Stimulated activated CD8-positive, alpha-beta memory T cell treated with anti-CD3 and anti-CD28 coated beads, Interleukin-4, amount 100 ng/mL, for 1 hour (primary cell): ENCODE measurements around the gene TMPO.
"Not testable (repeated sequence)": the region's sequence is repeated elsewhere in the genome, so short reads cannot be mapped to it uniquely, and the experiment has no call there.

Experiments
- DNase-seq, 2 donors: peaks; one replicate each; pipeline ENCODE4 v3.0.0-alpha.2; 2020; ENCODE audit warnings: low read depth in 2 of 2, low spot score in 1 of 2

The TMPO gene

DNA sequence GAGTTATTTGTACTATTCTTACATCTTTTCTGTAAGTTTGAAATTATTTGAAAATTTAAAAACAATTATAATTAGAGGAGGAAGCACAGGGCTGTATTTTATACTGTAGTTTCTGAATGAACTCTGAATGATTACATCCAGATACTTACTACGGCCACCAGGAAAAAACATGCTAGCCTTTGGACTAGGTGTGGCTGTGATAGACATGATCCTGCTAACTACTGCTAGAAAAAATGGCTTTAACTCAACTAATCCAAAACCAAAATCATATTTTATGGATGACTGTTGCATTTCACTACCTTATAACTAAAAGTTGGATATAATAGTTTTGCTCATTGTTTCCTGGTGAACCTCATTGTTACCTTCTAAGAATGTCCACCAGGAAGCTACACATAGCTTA lies 63.0 kb downstream of the TMPO start:
- DNase-seq = no peak

DNA sequence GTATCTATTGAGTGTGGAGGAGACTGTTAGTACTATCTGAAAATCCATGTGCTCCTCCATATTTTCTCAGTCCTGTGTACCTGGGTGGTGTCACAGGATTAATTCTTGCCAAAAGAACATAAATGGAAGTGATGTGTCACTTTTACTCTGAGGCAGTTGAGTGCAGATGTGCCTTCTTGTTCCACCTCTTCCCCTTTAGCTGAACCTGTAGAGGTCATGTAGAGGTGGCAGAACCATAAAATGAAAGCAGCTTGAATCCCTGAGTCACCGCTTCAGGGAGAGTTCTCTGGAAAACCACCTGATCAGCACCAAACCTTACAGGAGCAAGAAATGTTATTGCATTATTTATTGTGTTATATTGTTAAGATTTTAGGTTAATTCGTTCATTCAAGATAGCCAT lies 63.4 kb downstream of the TMPO start:
- DNase-seq = no peak

DNA sequence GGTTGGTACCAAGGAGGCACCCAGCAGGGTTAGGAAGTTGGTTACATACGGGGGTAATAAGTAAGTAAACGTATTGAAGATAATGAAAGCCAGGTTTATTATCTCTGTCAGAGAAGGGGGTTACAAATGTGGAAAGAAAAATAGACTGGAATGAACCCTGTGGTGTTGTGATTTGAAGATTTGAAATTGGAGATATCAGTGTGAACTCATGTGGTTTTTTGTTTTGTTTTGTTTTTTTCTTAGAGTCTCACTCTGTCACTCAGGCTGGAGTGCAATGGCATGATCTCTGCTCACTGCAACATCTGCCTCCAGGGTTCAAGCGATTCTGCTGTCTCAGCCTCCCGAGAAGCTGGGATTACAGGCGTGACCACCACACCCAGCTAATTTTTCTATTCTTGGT lies 64.0 kb downstream of the TMPO start:
- DNase-seq = no peak

DNA sequence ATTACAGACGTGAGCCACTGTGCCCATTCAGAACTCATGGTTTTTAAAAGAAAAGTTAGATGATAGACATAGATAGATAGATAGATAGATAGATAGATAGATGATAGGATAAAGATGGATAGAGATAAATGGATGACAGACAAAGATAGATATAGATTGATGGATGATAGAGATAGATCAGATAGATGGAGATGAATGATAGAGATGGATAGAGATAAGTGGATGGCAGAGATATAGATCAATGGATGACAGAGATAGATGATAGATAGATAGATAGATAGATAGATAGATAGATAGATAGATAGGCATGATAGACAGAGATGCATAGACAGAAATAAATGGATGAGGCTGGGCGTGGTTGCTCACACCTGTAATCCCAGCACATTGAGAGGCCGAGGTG lies 64.4 kb downstream of the TMPO start:
- DNase-seq = no peak

DNA sequence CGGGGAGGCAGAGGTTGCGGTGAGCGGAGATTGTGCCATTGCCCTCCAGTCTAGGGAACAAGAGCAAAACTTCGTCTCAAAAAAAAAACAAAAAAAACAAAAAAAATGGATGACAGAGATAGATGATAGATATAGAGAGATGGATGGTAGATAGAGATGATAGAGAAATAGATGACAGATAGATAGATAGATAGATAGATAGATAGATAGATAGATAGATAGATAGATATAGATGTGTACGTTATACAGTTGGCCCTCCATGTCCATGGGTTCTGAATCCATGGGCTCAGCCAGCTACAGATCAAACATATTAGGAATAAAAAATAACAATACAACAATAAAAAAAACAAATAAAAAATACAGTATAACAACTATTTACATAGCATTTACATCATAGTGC lies 65.3 kb downstream of the TMPO start:
- DNase-seq = no peak

DNA sequence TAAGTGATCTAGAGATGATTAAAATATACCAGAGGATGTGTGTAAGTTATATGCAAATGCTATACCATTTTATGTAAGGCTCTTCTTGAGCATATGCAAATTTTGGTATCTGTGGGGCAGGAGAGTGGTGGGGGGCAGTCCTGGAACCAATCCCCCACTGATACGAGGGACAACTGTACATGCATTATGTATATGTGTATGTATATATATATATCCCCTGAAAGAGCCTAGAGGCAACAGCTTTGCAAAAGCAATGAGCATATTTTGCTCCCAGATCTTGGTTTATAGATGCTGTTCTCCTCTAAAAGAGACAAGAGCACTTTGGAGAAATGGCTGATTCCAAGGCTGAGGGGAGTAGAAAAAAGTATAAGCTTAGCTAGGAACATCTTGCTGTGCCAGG lies 65.7 kb downstream of the TMPO start:
- DNase-seq = no peak

DNA sequence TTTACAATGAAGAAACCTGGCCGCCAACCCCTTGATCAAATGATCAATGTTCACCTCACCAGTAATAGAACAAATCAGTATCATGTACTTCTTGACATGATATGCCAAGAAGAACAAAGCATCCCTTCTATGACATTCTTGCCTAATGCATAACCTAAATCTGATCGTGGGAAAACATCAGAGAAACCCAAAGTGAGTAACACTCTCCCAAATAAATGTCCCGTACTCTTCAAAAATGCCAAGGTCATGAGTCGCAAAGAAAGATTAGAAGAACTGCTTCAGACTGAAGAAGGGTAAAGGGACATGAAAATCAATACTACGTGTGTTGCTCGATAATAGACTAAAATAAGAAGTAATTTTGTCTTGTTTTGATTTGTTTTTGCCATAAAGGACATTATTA lies 66.7 kb downstream of the TMPO start:
- no peak for DNase-seq

DNA sequence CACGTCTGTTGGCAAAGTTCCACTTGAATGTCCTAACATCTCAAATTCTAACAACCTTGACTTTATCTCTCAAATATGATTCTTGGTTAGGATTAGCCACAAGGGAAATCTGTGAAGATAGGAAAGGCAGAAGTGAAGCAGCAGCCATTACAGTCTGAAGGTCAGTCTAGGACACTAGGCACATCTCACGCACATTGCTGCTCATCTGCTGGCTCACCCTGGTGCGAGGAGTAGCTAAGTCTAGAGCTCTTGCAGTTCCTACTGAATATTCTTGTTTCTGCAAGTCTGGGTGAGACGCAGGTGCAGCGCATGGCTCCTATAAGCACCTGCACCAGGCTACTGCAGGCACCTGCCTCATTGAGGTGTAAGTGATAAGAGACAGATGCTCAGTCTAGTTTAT lies 71.7 kb downstream of the TMPO start:
- no peak for DNase-seq

DNA sequence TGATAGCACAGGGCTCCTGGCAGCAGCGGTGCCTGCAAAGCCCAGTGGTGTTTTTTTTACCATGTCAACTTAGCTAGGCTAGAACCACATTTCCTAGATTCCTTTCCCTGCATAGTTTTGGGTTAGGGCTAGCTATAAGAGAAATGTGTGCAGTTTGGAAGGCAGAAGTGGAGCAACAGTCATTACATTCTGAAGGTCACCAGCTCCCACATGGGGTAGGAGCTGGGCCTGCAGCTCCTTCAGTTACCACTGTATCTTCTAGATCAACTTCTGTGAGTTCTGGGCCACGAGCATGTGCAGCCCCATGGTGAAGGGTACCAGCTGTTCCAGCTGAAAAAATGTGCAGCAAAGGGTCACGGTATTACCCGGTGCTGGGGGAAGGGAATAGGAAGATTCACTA lies 75.8 kb downstream of the TMPO start:
- no peak for DNase-seq

DNA sequence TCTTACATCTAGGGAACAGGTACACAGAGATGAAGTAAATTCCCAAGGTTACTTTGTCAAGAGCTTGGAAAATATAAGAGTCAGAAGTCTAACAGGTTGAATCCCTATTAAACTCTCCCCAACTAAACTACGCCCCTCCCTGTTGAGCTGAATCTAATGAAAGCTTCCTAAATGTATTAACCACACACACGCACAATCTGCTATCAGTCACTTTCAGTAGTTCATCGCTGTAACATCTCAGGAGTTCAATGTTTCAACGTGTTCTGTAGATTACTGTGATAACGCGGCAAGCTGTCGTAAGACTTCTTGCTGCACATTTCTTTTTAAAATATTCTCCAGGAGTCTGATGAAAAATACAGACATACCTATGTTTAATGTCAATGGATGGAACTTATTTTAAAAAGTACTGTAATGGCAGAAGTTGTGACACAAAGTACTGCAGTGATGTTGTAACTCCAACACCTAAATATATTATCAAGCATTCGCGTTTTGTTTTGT lies 77.5 kb downstream of the TMPO start:
- no peak for DNase-seq

DNA sequence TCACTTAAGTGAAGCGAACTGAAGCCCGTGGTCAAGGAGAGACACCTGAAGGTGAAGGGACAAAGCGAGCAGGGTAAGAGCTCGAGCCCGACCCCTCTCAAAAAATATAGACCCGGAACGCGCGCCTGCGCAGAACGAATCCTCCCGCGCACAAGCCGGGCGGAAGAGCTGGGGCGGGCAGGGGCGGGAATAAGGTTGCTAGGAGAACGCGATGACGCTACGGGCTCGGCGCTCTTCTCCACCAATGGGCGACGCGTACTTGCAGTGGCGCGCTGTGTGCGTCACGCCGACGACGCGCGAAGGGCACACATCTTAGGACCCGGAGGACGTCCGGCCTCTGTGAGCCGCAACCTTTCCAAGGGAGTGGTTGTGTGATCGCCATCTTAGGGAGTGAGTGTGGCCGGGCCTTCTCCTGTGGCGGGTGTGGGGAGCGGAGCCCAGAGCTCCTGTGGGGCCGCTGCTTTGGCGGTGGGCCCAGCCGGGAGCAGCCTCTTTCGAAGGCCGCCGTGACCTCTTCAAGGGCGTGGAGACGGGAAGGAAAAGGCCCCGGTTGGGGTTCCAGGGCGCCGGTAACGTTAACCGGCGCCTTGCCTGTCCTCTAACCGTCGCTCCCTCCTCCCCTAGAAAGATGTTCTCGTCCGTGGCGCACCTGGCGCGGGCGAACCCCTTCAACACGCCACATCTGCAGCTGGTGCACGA lies 78.1 kb downstream of the TMPO start, which contains the start of gene SLC25A3:
SLC25A3 (plus strand) TSS at position 336 of the 699 bp plus-strand sequence; CDS start at position 629, 293 bp downstream.
- DNase-seq = peak; percentile 87 to 89

DNA sequence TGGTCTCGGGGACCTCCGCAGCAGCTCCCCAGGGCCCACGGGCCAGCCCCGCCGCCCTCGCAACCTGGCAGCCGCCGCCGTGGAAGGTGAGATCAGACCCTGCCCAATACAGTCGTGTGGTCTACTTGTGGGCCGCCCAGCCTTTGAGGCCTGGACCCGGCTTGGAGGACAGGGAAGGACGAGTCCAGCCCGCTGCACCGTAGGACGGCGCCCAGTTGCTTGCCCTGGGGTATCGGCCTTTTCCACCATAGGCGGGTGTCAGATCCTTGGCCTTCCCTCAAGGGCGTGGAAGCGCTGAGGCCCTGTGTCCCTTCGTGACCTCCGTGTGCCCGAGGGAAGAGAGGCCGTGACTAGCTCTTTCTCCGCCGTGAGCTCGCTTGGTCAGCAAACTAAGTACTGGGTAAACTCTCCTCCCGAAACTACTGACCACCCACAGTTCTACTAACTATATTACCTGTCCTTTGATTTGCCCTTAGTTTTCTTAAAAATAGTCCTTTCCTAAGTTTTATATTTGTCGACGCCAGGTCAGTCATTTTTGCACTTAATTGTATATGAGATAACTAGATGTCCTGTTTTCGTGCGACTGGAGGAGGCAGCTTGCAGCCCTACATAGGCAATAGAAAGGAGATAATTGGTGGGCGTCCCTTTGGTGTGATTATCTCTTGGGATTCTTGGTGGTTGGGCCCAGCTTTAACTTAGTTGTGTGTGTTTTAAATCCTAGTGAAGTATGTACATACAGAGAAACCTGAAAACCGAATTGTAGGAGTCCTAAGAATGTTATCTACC lies 78.9 kb downstream of the TMPO start:
- DNase-seq = peak in 1 of 2 donors; percentile 3

DNA sequence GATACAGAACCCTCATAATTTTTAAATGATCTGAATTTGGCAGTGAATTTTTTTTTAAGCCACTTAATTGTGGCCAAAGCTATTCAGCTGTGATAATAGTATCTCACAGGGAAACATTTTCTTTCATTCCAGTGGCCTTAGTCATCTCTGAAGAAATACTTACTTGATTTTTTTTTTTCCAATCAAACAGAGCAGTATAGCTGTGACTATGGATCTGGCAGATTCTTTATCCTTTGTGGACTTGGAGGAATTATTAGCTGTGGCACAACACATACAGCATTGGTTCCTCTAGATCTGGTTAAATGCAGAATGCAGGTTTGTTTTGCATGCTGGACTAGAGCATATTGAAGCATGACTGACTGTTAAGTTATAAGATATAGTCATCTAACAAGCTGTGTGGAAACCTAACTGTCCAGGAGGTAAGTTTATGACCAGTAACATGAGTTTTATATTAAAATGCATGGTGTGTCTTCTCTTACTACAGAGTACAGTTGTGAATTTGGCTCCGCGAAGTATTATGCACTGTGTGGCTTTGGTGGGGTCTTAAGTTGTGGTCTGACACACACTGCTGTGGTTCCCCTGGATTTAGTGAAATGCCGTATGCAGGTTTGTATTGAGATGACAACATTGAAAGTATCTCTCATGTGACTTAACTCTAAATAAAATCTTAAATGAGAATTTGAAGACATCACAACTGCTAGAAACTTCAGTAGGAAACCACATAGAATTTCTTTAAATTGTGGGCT lies 80.0 kb downstream of the TMPO start:
- DNase-seq = no peak

DNA sequence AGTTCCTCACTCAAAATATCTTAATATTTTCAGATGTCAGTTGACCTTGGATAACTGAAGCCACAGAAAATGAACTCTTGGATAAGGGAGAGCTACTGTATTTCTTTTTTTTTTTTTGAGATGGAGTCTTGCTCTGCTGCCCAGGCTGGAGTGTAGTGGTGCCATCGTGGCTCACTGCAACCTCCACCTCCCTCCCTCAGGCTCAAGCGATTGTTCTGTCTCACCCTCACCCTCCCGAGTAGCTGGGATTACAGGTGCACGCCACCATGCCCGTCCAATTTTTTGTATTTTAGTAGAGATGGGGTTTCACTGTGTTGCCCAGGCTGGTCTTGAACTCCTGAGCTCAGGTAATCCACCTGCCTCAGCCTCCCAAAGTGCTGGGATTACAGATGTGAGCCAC lies 81.9 kb downstream of the TMPO start:
- DNase-seq = not testable (repeated sequence)
